ENCODE measurements around the gene HOXD4. TPM values are rescaled to one million over a fixed set of nuclear protein-coding genes. Genes with fewer than 3 reads are reported as not detected.

Gene HOXD4
- total RNA-seq, 1 experiment from 2014 or later: not detected

DNA sequence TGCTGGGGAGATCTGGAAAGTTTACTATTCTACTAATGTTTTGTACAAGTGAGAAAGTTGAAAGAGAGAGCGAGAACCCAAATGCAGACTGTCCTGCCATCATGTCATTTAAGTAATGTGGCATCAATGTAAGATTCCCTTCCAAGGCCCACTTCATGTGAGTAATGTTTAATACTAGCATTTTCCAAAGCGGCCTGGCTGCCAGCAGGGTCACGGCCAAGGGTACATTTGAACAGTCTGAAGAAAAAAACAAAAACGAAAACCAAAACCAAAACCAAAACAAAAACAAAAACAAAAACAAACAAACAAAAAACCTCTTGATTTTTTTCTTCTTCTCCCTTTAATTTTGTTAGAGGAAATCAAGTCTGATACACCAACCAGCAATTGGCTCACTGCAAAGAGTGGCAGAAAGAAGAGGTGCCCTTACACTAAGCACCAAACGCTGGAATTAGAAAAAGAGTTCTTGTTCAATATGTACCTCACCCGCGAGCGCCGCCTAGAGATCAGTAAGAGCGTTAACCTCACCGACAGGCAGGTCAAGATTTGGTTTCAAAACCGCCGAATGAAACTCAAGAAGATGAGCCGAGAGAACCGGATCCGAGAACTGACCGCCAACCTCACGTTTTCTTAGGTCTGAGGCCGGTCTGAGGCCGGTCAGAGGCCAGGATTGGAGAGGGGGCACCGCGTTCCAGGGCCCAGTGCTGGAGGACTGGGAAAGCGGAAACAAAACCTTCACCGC, 32.6 kb upstream of the HOXD4 start:
- Mint-ChIP-seq H3K4me1 (peaks cover 17% of the 10 kb centered on the region), H3K36me3 (0 out of 2 replicates have a peak, but pooled peaks cover 3% of the 10 kb centered on the region), H3K27ac (no peak overlapping the region), H3K9me3 (peaks cover 4% of the 10 kb centered on the region), H3K4me3 (no peak overlapping the region), H3K27me3 (ENCODE audit: low read depth) (peaks cover 100% of the 10 kb centered on the region)
- CTCF ChIA-PET: no interaction called here
- TF ChIP-seq CTCF (IDR thresholded peaks at IDR 0.05): peak; percentile 55
- TF ChIP-seq, protein P1, sequence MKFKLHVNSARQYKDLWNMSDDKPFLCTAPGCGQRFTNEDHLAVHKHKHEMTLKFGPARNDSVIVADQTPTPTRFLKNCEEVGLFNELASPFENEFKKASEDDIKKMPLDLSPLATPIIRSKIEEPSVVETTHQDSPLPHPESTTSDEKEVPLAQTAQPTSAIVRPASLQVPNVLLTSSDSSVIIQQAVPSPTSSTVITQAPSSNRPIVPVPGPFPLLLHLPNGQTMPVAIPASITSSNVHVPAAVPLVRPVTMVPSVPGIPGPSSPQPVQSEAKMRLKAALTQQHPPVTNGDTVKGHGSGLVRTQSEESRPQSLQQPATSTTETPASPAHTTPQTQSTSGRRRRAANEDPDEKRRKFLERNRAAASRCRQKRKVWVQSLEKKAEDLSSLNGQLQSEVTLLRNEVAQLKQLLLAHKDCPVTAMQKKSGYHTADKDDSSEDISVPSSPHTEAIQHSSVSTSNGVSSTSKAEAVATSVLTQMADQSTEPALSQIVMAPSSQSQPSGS (CRISPR knock-in tag; IDR thresholded peaks at IDR 0.05; ENCODE audit: borderline replicate concordance, low read depth): no peak
- no peak for ATAC-seq
- DNase-seq (ENCODE audit: low spot score): peak; percentile 70
- POLR2A ChIA-PET: no interaction called here

- Mint-ChIP-seq H3K4me3 (no peak overlapping the region), H3K36me3 (peaks cover 5% of the 10 kb centered on the region; the same call in 1 of the 2 replicates), H3K27me3 (ENCODE audit: low read depth) (peaks cover 100% of the 10 kb centered on the region), H3K9me3 (peaks cover 4% of the 10 kb centered on the region), H3K27ac (no peak overlapping the region), H3K4me1 (peaks cover 13% of the 10 kb centered on the region)
- no peak for DNase-seq (ENCODE audit: low spot score)
- ChIA-PET CTCF (interaction anchor here (0.9 to 3.3 kb wide), 12 partner anchors 8 to 1028 kb away, joined by 3 to 15 read pairs (median 4); partner anchors contain the start of gene HOXD8), POLR2A (interaction anchor here (0.6 kb wide), 1 partner anchor 75 kb away, joined by 5 read pairs; no protein-coding TSS in a partner anchor)
- no peak for ATAC-seq
- TF ChIP-seq HMGA2 (CRISPR knock-in tag; IDR thresholded peaks at IDR 0.05): no peak
- TF ChIP-seq ZNF121 (CRISPR knock-in tag; IDR thresholded peaks at IDR 0.05): no peak
- TF ChIP-seq OVOL2 (CRISPR knock-in tag; IDR thresholded peaks at IDR 0.05; ENCODE audit: borderline replicate concordance): no peak
- no peak for TF ChIP-seq EMX1 (CRISPR knock-in tag; IDR thresholded peaks at IDR 0.05)
- TF ChIP-seq SP1 (CRISPR knock-in tag; conservative IDR thresholded peaks at IDR 0.05): no peak
- TF ChIP-seq MYBL2 (CRISPR knock-in tag; IDR thresholded peaks at IDR 0.05): no peak
- no peak for TF ChIP-seq E2F5 (CRISPR knock-in tag; IDR thresholded peaks at IDR 0.05)
- no peak for TF ChIP-seq ZNF671 (CRISPR knock-in tag; IDR thresholded peaks at IDR 0.05)
- TF ChIP-seq, protein P2, sequence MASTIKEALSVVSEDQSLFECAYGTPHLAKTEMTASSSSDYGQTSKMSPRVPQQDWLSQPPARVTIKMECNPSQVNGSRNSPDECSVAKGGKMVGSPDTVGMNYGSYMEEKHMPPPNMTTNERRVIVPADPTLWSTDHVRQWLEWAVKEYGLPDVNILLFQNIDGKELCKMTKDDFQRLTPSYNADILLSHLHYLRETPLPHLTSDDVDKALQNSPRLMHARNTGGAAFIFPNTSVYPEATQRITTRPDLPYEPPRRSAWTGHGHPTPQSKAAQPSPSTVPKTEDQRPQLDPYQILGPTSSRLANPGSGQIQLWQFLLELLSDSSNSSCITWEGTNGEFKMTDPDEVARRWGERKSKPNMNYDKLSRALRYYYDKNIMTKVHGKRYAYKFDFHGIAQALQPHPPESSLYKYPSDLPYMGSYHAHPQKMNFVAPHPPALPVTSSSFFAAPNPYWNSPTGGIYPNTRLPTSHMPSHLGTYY (CRISPR knock-in tag; IDR thresholded peaks at IDR 0.05): no peak
- TF ChIP-seq GRHL2 (CRISPR knock-in tag; IDR thresholded peaks at IDR 0.05; ENCODE audit: insufficient replicate concordance, severe bottlenecking): no peak
- TF ChIP-seq, protein P3, sequence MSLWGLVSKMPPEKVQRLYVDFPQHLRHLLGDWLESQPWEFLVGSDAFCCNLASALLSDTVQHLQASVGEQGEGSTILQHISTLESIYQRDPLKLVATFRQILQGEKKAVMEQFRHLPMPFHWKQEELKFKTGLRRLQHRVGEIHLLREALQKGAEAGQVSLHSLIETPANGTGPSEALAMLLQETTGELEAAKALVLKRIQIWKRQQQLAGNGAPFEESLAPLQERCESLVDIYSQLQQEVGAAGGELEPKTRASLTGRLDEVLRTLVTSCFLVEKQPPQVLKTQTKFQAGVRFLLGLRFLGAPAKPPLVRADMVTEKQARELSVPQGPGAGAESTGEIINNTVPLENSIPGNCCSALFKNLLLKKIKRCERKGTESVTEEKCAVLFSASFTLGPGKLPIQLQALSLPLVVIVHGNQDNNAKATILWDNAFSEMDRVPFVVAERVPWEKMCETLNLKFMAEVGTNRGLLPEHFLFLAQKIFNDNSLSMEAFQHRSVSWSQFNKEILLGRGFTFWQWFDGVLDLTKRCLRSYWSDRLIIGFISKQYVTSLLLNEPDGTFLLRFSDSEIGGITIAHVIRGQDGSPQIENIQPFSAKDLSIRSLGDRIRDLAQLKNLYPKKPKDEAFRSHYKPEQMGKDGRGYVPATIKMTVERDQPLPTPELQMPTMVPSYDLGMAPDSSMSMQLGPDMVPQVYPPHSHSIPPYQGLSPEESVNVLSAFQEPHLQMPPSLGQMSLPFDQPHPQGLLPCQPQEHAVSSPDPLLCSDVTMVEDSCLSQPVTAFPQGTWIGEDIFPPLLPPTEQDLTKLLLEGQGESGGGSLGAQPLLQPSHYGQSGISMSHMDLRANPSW (CRISPR knock-in tag; conservative IDR thresholded peaks at IDR 0.05; ENCODE audit: low read depth): no peak
- no peak for TF ChIP-seq ELF4 (CRISPR knock-in tag; IDR thresholded peaks at IDR 0.05; ENCODE audit: low read depth)
- TF ChIP-seq, protein P4, sequence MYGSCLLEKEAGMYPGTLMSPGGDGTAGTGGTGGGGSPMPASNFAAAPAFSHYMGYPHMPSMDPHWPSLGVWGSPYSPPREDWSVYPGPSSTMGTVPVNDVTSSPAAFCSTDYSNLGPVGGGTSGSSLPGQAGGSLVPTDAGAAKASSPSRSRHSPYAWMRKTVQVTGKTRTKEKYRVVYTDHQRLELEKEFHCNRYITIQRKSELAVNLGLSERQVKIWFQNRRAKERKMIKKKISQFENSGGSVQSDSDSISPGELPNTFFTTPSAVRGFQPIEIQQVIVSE (CRISPR knock-in tag; IDR thresholded peaks at IDR 0.05; ENCODE audit: borderline replicate concordance): no peak
- TF ChIP-seq, protein P5, sequence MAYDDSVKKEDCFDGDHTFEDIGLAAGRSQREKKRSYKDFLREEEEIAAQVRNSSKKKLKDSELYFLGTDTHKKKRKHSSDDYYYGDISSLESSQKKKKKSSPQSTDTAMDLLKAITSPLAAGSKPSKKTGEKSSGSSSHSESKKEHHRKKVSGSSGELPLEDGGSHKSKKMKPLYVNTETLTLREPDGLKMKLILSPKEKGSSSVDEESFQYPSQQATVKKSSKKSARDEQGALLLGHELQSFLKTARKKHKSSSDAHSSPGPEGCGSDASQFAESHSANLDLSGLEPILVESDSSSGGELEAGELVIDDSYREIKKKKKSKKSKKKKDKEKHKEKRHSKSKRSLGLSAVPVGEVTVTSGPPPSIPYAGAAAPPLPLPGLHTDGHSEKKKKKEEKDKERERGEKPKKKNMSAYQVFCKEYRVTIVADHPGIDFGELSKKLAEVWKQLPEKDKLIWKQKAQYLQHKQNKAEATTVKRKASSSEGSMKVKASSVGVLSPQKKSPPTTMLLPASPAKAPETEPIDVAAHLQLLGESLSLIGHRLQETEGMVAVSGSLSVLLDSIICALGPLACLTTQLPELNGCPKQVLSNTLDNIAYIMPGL (CRISPR knock-in tag; IDR thresholded peaks at IDR 0.05): no peak
- TF ChIP-seq JAZF1 (CRISPR knock-in tag; IDR thresholded peaks at IDR 0.05): no peak
- TF ChIP-seq, protein P6, sequence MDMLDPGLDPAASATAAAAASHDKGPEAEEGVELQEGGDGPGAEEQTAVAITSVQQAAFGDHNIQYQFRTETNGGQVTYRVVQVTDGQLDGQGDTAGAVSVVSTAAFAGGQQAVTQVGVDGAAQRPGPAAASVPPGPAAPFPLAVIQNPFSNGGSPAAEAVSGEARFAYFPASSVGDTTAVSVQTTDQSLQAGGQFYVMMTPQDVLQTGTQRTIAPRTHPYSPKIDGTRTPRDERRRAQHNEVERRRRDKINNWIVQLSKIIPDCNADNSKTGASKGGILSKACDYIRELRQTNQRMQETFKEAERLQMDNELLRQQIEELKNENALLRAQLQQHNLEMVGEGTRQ (CRISPR knock-in tag; IDR thresholded peaks at IDR 0.05): no peak
Measured at GRCh38 chr2:176120364-176121189, 30.8 kb upstream of the HOXD4 start.
